ENCODE measurements around the gene LAMC1.

The LAMC1 gene

DNA sequence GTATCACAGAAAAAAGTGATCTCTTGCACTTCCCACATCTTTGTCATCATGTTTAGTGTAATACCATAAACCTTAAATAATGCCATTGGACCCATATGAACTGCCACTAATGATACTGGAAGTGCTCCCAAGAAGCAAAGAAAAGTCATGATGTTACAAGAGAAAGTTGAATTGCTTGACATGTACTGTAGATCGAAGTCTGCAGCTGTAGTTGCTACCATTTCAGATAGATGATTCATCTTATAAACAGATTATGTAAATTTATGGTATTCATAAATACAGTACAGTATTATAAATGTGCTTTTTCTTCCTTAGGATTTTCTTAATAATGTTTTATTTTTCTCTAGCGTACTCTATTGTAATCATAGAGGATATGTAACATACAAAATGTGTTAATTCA, 132.7 kb downstream of the LAMC1 start:
- DNase-seq = no peak

DNA sequence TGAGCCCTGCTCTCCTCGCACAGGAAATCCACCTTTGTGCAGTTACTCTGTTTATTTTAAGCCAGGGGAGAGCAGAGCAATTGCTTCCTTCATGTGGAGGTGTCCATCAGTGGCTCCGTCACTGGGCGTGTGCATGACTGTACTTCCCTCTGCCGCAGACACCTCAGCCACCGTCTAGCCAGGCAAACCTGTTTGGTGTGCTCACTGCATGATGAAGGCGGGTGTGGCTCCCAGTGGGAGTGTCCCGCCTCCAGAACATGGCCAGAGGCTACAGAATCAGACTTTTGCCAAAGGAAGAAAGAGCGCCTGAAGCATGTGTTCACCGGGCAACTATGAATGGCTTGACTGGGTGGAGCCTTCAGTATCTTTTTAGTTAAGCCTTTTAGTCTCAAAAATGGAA, 136.7 kb downstream of the LAMC1 start:
- no peak for DNase-seq

DNA sequence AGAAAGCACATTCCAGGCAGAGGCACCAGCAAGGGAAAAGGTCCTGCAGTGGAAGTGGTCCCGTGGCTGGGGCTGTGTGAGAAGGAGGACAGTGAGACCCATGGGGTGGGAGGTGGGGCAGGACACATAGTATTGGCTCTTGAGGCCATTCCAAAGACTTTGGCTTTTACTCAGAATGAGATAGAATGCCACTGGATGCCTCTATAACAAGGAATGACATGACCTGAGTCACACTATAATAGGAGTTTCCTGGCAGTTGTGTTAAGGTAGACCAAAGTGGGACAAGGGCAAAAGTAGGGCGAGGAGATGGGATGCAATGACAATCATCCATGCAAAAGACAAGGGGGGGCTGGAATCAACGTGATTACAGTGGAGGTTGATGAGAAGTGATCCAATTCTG, 138.2 kb downstream of the LAMC1 start:
- DNase-seq = no peak

DNA sequence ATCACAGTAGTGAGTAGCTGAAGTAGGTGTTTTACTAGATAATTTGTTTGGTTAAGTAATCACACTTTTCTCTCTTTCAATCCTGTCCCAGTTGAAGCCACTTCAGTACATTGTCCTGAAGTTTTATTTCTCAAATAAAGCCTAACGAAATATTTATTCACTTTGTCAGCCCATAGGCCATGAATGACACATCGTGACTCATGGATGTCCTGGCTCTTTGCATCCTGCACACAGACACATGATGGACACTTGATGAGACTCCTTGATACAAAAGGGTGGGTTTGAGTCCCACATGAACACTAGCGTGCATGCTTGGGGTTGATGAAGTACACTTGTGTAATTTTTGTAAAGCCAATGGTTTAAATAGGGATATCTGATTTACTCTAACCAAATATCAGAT, 140.1 kb downstream of the LAMC1 start:
- DNase-seq = no peak

DNA sequence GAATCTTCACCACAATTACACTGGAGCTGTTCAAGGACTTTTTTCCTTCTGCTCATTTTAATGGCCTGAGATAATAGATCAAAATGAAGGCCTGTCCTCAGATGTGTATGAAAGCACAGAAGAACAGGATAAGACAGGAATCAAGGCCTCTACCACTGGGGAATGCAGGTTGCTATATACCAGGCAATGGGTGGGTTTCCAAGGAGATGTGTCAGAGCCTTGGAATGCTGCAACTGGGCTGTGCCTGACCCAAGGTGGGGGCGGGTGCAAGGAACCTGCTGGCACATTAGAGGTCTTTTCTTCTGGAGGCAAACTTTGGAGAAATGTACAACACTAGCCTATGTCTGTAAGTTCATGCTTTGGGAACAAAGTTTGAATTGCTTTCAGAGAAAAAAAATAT, 141.1 kb downstream of the LAMC1 start:
- no peak for DNase-seq

DNA sequence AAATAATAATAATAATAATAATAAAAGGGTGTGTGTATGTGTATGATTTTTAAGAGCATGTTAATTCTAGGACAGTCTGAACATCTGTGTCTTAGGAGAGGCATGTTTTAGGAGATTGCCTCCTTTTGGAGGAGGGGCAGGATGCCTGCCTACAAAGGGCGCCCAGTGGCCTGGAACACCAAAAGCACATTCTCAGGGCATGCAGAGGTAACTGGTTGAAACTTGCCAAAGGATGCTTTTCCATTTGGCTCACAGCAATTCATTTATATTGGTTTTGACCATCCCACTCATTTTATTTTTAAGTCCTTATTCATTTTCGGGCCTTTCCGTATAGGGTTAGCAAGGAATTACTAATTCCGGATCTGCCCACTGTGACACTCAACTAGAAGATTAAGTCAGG, 141.7 kb downstream of the LAMC1 start:
- DNase-seq = no peak

DNA sequence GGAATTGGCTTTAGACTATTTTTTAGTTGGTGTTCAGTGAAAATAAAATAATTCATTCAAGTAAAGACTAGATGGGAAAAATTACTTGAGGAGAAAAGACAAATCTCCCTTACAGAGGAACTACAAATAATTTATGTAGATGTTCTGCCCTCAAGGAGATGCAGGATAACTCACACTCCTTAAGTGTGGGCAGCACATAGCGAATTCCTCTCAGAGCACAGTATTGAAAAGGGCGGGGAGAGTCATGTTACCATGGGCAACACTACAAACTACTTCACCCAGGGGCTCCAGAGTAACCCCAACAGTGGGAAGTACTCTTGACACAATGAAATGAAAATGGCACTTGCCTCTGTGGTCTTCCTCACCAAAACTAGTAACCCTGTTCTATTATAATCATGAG, 142.2 kb downstream of the LAMC1 start:
- no peak for DNase-seq

DNA sequence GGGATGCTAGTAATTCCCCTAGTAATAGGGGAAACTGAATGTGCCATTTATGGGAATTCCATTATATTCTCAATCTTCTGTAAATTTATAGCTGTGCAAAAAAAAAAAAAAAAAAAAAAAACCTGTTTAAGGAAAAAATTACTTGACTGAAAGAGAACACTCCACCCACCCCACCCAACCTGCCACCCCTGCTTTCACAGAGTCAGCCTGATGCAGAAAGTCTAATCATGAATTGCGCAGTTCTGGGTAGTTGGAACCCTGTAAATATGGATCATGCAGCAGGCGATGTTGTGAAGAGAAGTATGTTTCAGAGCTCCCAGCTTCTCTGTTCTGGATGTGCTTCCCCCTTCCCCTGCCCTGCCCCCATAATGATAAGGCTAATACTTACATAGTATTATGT, 143.2 kb downstream of the LAMC1 start:
- DNase-seq = no peak

DNA sequence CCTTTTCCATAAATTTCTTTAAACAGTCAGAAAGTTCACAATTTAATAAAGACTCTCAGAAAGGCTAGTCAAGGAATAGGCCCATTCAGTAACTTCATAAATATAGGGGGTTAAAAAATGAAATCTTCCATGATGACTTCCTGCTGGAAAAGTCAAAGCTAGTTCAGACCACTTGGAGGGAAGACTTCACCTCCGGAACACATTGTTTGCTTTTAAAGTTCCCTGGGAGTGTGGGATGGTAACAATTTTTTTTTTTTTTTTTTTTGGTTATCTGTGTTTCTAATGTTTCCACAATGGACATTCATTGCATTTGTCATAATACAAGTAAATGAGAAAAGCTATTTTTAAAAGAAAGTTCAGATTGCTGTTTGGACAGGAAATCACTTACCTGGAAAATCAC, 144.5 kb downstream of the LAMC1 start:
- DNase-seq = no peak

DNA sequence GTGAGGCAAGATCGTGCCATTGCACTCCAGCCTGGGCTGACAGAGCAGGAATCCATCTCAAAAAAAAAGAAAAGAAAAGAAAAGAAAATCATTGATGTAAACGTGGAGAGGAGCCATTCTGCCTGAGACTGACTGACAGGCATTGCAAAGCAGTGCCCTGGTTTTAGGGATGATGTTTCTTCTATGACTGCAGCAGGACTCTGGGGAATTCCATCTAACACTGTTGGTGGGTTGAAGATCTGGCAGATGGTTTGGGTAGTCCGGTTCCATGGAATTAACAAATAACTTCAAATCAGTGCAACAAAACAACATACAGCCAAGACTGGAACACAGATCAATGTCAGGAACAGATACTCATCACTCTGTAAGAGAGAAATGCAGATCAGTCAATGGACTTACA, 145.1 kb downstream of the LAMC1 start:
- DNase-seq = no peak

DNA sequence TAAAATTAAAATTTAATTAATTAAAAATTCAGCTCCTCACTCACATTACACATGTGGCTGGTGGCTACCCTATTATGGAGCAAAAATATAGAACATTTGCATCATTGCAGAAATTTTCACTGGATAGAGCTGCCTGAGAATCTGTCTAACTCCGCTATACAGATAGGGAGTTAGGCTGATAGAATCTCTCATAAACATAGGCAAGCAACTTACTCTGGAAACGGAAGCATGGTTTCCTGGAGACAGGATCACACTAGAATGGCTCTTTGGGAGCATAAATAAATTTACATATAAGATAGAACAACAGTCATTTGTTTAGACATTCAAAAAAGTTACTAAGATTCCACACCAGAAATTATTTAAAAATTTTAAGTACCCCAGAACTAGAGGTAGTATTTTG, 150.6 kb downstream of the LAMC1 start:
- no peak for DNase-seq

DNA sequence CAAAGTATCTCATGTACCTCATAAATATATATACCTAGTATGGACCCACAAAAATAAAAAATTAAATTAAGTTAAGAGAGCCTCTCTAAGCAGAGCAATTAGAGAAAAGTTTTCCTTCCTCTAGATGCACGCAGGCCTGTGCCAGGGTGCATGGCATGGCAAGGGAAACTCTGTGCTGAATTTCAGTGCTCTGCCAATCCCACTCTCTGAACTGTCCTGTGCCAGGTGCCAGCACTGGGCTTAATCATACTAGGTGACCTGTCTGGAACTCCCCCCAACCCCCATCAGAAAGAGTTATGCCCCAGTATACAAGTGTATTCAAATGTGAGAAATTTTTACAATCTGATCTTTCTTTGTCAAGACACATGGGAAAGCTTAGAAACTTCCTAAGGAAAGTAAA, 152.4 kb downstream of the LAMC1 start:
- DNase-seq = no peak

DNA sequence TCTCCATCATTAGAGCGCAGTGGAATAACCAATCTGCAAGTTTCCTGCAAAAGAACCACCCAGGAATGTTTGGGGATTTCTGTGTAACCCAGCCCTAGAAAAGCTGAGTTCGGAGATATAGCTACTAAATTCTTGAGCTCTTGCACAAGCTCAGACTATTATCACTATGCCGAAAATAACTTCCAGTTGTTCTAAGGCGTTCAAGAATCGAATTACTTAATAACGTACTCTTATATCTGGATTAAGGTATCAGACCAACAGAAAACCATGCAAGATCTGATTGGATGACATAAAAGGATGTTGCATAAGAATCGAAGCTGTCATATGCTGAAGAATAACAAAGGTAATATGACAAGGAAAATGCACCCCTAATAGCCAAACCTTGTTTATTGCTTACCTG, 155.3 kb downstream of the LAMC1 start:
- DNase-seq = no peak

DNA sequence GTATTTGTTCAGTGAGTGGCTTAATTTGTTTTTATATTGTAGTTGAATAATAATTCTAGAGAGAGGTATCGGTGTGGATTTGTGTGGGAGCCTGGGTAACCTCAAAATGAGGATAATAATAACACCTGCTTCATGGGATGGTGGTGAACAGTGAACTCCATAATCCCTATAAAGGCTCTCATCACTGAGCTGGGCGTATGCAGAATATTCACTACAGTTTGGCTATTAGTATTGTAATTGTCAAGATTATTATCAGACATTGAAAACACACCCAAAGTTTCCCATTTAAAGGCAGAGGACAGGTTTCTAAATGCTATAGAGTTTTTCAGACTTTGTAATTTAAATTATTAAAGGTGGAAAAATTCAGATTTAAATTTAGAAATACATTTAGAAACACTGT, 155.8 kb downstream of the LAMC1 start:
- no peak for DNase-seq

DNA sequence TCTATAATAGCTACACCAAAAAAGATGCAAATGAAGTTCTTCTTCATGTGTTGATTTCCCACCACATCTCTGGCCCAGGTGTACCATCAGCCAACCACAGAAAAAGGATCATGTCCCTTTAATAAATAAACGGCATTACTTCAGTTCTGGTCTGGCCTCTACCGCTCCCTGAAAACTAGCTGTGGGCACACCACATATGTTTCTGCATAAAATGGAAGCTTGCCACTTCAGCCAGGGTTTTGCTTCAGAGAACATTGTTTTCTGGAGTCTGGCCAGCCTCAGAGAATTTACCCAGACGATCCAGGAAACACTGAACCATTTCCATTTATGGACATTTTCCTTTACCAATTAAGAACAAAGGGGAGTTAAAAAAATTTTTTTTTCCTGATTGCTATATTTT, 157.0 kb downstream of the LAMC1 start:
- no peak for DNase-seq

DNA sequence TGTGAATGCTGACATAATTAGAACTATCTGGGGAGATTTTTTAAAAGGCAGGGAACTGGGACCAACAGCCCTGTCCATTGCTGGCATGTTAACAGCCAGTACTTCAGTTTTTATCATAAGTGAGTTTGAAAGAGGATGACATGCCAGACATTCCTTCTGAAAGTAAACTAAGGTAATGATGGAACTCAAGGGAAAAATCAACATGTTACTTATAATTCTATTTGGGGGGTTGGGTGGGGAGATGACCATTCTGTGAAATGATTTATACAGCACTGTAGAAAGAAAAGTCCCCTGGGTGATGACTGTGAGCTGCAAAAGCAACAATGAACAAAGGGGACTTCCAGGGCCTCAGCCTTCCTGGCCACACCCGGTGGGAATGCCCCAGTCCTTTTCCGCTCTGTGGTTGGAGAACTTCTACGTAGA, 157.4 kb downstream of the LAMC1 start:
- DNase-seq = no peak

DNA sequence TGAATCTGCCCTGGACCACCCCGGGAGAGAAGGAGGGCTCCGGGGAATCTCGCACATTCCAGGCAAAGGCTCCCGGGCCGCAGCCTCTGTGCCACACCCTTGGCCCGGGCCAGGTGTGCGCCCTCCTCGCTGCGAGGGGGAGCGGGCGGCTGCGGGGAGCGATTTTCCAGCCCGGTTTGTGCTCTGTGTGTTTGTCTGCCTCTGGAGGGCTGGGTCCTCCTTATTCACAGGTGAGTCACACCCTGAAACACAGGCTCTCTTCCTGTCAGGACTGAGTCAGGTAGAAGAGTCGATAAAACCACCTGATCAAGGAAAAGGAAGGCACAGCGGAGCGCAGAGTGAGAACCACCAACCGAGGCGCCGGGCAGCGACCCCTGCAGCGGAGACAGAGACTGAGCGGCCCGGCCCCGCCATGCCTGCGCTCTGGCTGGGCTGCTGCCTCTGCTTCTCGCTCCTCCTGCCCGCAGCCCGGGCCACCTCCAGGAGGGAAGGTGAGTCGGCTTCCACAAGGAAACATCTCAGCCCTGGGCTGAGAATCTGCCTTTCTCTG, 162.8 kb downstream of the LAMC1 start, which contains the start of gene LAMC2:
Gene LAMC2, plus strand, starts transcription at position 324 of the 550 bp plus-strand sequence. Its CDS starts 89 bp downstream, at position 413.
- DNase-seq = no peak

DNA sequence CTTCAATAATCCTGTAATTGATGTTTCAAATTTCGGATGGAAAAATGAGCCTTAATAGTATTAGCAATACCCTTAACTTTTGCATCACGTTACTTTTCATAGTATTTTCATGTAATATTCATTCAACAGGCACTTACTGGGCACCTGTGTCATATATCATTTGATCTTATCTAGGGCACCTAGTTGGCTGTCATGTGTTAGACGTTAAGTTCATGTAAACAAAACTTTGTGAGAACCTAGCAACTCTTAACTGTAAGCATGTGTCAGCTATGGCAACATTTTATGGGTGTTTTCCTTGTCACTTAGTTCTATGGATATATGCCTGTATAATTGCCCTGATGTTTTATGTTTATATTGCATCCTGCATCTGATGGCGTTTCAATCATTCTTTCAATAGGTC, 163.6 kb downstream of the LAMC1 start:
- DNase-seq = no peak

DNA sequence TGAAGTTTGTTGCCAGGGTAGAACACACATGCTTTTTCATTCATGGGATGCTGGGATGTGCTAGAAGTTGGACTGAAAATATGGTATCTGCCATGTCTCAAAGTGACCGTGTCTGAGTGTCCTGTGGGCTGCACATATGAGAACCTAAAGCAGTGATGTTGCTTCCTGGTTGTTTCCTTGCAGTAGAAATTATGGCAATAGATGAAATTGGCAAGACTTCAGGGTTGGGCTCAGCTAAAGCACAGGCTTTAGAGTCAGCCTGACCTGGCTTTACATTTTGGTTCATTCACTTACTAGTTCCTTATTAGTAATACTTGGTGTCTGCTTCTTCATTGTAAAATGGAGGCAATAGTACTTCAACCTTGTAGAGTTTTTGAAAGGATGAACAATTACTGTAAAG, 165.0 kb downstream of the LAMC1 start:
- no peak for DNase-seq

DNA sequence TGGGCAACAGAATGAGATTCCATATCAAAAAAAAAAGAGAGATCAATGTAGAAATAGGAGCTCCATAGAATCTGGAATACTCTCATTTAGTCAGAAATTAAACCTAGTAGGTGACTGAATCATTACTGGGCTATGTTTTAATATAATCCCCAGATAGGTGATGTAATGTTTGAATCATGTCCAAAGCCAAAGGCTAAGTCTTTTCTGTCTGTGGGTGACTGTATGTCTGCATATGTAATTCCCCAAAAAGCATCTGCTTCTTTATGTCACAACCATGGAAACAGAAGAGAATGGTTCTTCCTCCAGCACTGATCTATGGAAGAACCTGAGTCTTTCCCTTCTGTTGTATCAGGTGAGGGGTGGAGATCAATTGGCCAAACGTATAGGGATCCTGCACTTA, 168.6 kb downstream of the LAMC1 start:
- DNase-seq = no peak

DNA sequence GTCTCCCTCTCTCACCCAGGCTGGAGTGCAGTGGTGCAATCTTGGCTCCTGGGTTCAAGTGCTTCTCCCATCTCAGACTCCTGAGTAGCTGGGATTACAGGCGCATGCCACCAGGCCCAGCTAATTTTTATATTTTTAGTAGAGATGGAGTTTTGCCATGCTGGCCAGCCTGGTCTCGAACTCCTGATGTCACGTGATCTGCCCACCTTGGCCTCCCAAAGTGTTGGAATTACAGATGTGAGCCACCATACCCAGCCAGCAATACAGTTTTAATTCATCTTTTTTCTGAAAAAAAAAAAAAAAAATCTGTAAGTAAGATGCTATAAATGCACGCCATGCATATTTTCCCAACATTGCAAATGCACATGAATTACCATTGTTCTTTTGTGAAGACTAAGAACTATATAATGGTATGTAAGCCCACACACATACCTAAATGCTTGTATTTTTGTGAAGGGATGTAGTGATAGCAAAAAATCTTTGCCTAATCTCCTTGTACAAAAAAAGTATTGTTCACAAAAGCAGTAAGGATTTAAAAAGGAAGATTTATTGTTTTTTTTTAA, 170.8 kb downstream of the LAMC1 start:
- no peak for DNase-seq

DNA sequence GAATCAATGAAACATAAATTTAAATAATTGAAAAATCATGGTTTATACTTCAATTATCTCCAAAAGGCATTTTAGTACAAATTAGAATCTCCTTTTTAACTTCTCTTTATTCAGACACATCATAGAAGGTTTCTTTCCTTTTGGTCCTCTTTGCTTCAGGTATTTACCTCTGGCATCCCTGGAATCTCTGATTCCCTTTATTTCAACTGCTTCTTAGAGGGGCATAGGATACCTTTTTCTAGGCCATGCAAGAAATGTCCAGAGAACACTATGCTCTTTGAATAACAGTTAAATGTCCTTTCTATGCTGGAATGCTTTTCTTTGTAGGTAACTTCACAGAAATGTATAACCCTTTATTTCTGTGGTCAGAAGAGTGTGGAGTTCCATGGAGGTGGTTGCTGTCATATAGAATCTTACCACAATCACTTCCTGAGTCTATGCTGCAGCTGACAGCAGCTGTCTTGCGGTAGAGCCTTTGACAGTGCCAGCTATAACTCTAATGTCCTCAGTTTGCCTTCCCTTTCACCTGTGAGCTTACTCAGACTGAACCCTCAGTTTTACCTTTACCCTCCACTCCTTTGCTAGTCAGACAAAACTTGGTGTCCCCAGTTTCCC, 171.4 kb downstream of the LAMC1 start:
- no peak for DNase-seq

DNA sequence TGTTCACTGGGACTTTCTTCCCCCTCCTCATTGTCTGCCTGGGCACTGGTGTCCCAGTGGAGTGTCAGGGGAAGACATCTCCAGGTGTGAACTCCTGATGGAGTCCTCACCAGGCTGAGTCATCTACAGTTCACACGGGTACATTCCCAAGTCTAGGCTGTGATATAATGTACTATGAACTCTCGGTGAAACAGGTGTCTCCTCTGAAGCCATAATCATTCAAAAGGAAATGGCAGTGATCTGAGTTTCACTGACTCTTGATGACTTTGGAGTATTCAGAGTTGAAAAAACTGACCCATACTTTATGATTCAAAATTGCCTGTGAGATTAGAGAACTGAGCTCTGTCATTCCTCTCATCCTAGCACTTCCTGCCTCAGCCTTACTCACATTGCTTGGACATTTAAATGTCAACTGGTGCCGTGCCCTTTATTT, 171.9 kb downstream of the LAMC1 start:
- DNase-seq = no peak
